Activated CD4-positive, alpha-beta memory T cell treated with anti-CD3 and anti-CD28 coated beads, Interleukin-2, amount 10 ng/mL, durations not matched to agents 7 days and 5 days (primary cell): ENCODE data around the gene MEAK7. TPM values are rescaled to one million over a fixed set of nuclear protein-coding genes. Genes with fewer than 3 reads are reported as not detected.
"Not testable (repeated sequence)": the region's sequence is repeated elsewhere in the genome, so short reads cannot be mapped to it uniquely, and the experiment has no call there.

ENCODE experiments used
- CTCF ChIA-PET: fragments of 350-600 bp; sonication (Branson Sonifier 250); formaldehyde crosslinking; loops from one replicate; lab custom pipeline; 2021; ENCODE audit warnings: antibody characterized with exemption, inconsistent platforms; lab: Charles Lee
- POLR2A ChIA-PET: fragments of 350-600 bp; sonication (Branson Sonifier 250); formaldehyde crosslinking; loops from one replicate; lab custom pipeline; 2021; ENCODE audit warnings: antibody characterized with exemption; lab: Charles Lee
- DNase-seq: peaks from one replicate; pipeline ENCODE4 v3.0.0-alpha.2; 2020
- H3K27ac Mint-ChIP-seq: one replicate; pipeline ENCODE4 v1.8.0; 2021; ENCODE audit warnings: mild to moderate bottlenecking, mixed read lengths
- H3K27me3 Mint-ChIP-seq: one replicate; pipeline ENCODE4 v1.8.0; 2021; ENCODE audit warnings: mixed read lengths
- H3K36me3 Mint-ChIP-seq: one replicate; pipeline ENCODE4 v1.8.0; 2021; ENCODE audit warnings: low read depth, mixed read lengths
- H3K4me1 Mint-ChIP-seq: one replicate; pipeline ENCODE4 v1.8.0; 2021; ENCODE audit warnings: mixed read lengths
- H3K4me3 Mint-ChIP-seq: one replicate; pipeline ENCODE4 v1.8.0; 2021; ENCODE audit warnings: mild to moderate bottlenecking, mixed read lengths
- H3K9me3 Mint-ChIP-seq: one replicate; pipeline ENCODE4 v1.8.0; 2021; ENCODE audit warnings: mixed read lengths
- total RNA-seq, 2 experiments: library from RNA; stranded (reverse); gene quantifications; one replicate each; pipeline ENCODE4 v1.2.3, GENCODE V29; 2021

The MEAK7 gene
- total RNA-seq, 2 experiments from 2014 or later, result 27.7 to 33.4 TPM

- H3K27me3 Mint-ChIP-seq, result no peaks in the 10 kb centered on the region
- no peaks in the 10 kb centered on the region for H3K9me3 Mint-ChIP-seq
- POLR2A ChIA-PET, result interaction anchor here (0.6 to 10.7 kb wide), 21 partner anchors 9 to 220 kb away, joined by 3 to 69 read pairs (median 6); partner anchors contain the start of genes COTL1 and MEAK7
- H3K4me1 Mint-ChIP-seq, result peaks cover 67% of the 10 kb centered on the region
- H3K36me3 Mint-ChIP-seq, result peaks cover 25% of the 10 kb centered on the region
- peak; percentile 89 for DNase-seq
- CTCF ChIA-PET, result interaction anchor here (0.6 to 4.7 kb wide), 9 partner anchors 8 to 434 kb away, joined by 3 to 26 read pairs (median 8); no protein-coding TSS in a partner anchor
- peak overlapping the region; percentile 82 for H3K27ac Mint-ChIP-seq
- peak overlapping the region; percentile 37 for H3K4me3 Mint-ChIP-seq
Measured at GRCh38 chr16:84518804-84519341, 14.4 kb upstream of the MEAK7 start.

DNA sequence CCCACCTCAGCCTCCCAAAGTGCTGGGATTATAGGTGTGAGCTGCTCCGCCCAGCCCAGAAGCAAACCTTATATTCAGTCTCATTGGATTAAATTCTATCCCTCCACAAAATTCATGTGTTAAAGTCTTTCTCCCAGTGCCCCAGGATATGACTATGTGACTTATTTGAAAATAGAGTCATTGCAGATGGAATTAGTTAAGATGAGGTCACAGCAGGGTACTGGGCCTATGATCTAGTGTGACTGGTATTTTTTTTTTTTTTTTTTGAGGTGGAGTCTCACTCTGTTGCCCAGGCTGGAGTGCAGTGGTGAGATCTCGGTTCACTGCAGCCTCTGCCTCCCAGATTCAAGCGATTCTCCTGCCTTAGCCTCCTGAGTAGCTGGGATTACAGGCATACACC, 13.8 kb upstream of the MEAK7 start:
- DNase-seq, H3K9me3 Mint-ChIP-seq, H3K27me3 Mint-ChIP-seq, H3K4me3 Mint-ChIP-seq: not testable (repeated sequence)
- Mint-ChIP-seq H3K27ac (peak overlapping the region; percentile 82), H3K4me1 (peaks cover 73% of the 10 kb centered on the region), H3K36me3 (peaks cover 29% of the 10 kb centered on the region)
- POLR2A ChIA-PET, result interaction anchor here (0.6 to 10.7 kb wide), 13 partner anchors 10 to 114 kb away, joined by 3 to 69 read pairs (median 18); partner anchors contain the start of genes COTL1 and MEAK7
- CTCF ChIA-PET, result interaction anchor here (0.6 to 4.7 kb wide), 8 partner anchors 11 to 433 kb away, joined by 3 to 26 read pairs (median 6); no protein-coding TSS in a partner anchor

DNA sequence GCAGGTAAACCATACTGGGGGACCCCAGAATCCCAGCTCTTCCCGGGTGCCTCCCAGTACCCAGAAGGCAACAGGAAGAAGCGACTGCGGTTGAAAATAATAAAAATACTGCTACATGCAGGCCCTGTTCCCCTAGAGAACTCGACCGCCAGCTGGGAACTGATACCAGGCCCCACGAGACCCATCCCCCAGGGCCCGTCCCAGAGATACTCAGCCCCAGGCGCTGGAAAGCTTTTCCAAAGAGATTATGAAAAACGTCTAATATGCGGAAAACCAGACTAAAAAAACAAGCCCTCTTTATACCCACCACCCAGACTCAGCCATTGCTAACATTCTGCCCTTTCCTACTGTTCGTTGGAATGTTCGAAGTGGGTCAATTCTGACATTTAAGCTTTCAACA, 12.9 kb upstream of the MEAK7 start:
- no peak for DNase-seq
- Mint-ChIP-seq H3K36me3 (peaks cover 29% of the 10 kb centered on the region), H3K4me1 (peaks cover 77% of the 10 kb centered on the region), H3K27me3 (no peaks in the 10 kb centered on the region), H3K27ac (peak overlapping the region; percentile 82), H3K4me3 (no peak overlapping the region), H3K9me3 (no peaks in the 10 kb centered on the region)
- ChIA-PET POLR2A (interaction anchor here (0.6 to 14.5 kb wide), 11 partner anchors 11 to 99 kb away, joined by 3 to 120 read pairs (median 19); partner anchors contain the start of genes COTL1 and MEAK7), CTCF (interaction anchor here (1.1 to 4.7 kb wide), 3 partner anchors 10 to 34 kb away, joined by 3 to 26 read pairs (median 20); no protein-coding TSS in a partner anchor)

DNA sequence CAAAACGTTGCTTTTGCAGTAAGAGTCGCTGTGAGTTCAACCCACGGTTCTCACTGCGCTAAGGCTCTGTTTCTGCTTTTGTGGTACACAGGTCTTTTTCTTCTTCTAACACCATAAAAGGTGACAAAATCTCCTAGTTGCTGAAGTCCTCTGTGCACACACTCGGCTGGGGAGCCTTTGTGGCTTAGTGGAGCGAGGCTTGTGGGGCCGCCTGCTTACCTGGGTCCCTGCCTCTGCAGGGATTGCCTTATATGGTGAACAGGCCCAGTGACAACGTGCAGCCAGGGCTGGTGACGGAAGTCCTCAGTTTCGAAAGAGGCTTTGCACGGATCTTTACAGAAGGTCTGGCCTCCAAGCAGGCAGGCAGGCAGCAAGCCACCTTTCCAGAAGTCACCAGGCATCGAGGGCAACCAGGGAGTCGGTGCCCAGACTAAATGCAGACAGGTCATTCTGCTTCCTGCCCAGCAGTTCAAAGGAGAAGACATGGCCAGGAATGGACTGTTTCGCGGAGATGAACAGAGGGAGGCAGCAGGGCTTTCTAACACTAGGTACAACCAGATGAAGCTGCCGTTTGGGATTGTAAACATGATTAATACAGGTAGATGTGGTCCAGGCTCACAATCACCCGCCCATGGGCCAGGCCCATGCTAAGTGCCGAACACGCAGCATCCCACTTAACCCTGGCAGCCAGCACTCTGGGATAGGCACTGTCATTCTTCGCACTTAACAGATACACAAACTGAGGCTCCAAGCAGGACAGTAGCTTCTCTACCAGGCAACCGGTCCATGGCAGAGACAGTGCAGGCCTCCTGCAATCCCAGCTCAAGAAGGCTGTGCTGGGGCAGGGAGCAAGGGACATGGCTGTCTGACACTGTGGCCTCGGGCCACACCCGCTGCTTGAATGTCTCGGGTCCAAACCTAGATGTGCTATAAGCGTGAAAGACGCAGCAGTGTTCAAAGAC, 10.7 kb upstream of the MEAK7 start:
- no peaks in the 10 kb centered on the region for H3K9me3 Mint-ChIP-seq
- no peaks in the 10 kb centered on the region for H3K27me3 Mint-ChIP-seq
- peak overlapping the region; percentile 99 for H3K27ac Mint-ChIP-seq
- ChIA-PET POLR2A (interaction anchor here (0.5 to 14.5 kb wide), 19 partner anchors 10 to 212 kb away, joined by 3 to 120 read pairs (median 4); partner anchors contain the start of genes COTL1 and MEAK7), CTCF (interaction anchor here (0.7 to 5.8 kb wide), 11 partner anchors 9 to 211 kb away, joined by 3 to 62 read pairs (median 3); no protein-coding TSS in a partner anchor)
- peak; percentile 94 for DNase-seq
- H3K4me1 Mint-ChIP-seq, result peaks cover 82% of the 10 kb centered on the region
- peak overlapping the region; percentile 59 for H3K4me3 Mint-ChIP-seq
- H3K36me3 Mint-ChIP-seq, result peaks cover 33% of the 10 kb centered on the region

GRCh38 chr16:84514295-84514873, 9.9 kb upstream of the MEAK7 start:
- DNase-seq, result no peak
- POLR2A ChIA-PET, result interaction anchor here (0.8 to 14.5 kb wide), 16 partner anchors 9 to 213 kb away, joined by 3 to 120 read pairs (median 7); partner anchors contain the start of genes COTL1 and MEAK7

GRCh38 chr16:84513666-84514065, 9.2 kb upstream of the MEAK7 start:
- Mint-ChIP-seq H3K4me1 (peaks cover 77% of the 10 kb centered on the region), H3K9me3 (no peaks in the 10 kb centered on the region), H3K36me3 (peaks cover 30% of the 10 kb centered on the region), H3K4me3 (peak overlapping the region; percentile 59), H3K27ac (peak overlapping the region; percentile 99), H3K27me3 (peaks cover 2% of the 10 kb centered on the region)
- ChIA-PET POLR2A (interaction anchor here (0.6 to 14.5 kb wide), 15 partner anchors 8 to 214 kb away, joined by 3 to 120 read pairs (median 9); partner anchors contain the start of genes COTL1 and MEAK7), CTCF (interaction anchor here (0.6 to 5.8 kb wide), 11 partner anchors 8 to 206 kb away, joined by 3 to 62 read pairs (median 4); no protein-coding TSS in a partner anchor)
- no peak for DNase-seq

More at GRCh38 chr16:84514295-84514873, 9.9 kb upstream of the MEAK7 start:
- CTCF ChIA-PET, result interaction anchor here (0.7 to 5.8 kb wide), 9 partner anchors 9 to 211 kb away, joined by 3 to 62 read pairs (median 6); no protein-coding TSS in a partner anchor
- peaks cover 77% of the 10 kb centered on the region for H3K4me1 Mint-ChIP-seq
- peak overlapping the region; percentile 99 for H3K27ac Mint-ChIP-seq
- peak overlapping the region; percentile 59 for H3K4me3 Mint-ChIP-seq
- H3K9me3 Mint-ChIP-seq, result no peaks in the 10 kb centered on the region
- peaks cover 29% of the 10 kb centered on the region for H3K36me3 Mint-ChIP-seq
- H3K27me3 Mint-ChIP-seq, result peaks cover 2% of the 10 kb centered on the region

GRCh38 chr16:84513123-84513522, 8.7 kb upstream of the MEAK7 start:
- Mint-ChIP-seq H3K4me3 (no peak overlapping the region), H3K36me3 (peaks cover 30% of the 10 kb centered on the region)

DNA sequence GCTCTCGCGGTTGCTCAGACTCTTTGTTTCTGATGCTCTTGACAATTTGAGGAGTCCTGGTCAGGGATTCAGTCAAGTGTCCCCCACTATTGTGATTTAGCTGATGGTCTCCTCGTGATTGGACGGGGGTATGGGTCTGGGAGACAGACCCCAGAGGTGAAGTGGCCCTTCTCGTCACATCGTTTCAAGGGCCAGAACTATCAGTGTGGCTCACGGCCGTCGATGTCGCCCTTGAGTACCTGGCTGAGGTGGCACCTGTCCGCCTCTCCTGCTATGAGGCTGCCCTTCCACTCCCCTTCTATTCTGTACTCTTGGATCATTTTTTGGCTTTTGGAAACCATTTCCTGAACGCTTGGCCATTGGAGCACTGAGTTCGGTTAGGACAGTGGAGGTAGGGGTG, 7.4 kb upstream of the MEAK7 start:
- Mint-ChIP-seq H3K4me1 (peaks cover 82% of the 10 kb centered on the region), H3K36me3 (peaks cover 30% of the 10 kb centered on the region), H3K27ac (peak overlapping the region; percentile 99), H3K4me3 (no peak overlapping the region), H3K27me3 (peaks cover 2% of the 10 kb centered on the region), H3K9me3 (no peaks in the 10 kb centered on the region)
- no peak for DNase-seq
- ChIA-PET POLR2A (interaction anchor here (1.1 to 14.5 kb wide), 7 partner anchors 8 to 105 kb away, joined by 3 to 120 read pairs (median 10); partner anchors contain the start of gene COTL1), CTCF (interaction anchor here (1.3 to 5.8 kb wide), 5 partner anchors 38 to 110 kb away, joined by 3 to 62 read pairs (median 17); no protein-coding TSS in a partner anchor)

More at GRCh38 chr16:84513123-84513522, 8.7 kb upstream of the MEAK7 start:
- ChIA-PET POLR2A (interaction anchor here (0.6 to 14.5 kb wide), 9 partner anchors 8 to 109 kb away, joined by 3 to 120 read pairs (median 28); partner anchors contain the start of genes COTL1 and MEAK7), CTCF (interaction anchor here (0.6 to 5.8 kb wide), 11 partner anchors 8 to 207 kb away, joined by 3 to 62 read pairs (median 4); no protein-coding TSS in a partner anchor)
- no peak for DNase-seq
- Mint-ChIP-seq H3K4me1 (peaks cover 78% of the 10 kb centered on the region), H3K27ac (peak overlapping the region; percentile 99), H3K27me3 (peaks cover 2% of the 10 kb centered on the region), H3K9me3 (no peaks in the 10 kb centered on the region)

DNA sequence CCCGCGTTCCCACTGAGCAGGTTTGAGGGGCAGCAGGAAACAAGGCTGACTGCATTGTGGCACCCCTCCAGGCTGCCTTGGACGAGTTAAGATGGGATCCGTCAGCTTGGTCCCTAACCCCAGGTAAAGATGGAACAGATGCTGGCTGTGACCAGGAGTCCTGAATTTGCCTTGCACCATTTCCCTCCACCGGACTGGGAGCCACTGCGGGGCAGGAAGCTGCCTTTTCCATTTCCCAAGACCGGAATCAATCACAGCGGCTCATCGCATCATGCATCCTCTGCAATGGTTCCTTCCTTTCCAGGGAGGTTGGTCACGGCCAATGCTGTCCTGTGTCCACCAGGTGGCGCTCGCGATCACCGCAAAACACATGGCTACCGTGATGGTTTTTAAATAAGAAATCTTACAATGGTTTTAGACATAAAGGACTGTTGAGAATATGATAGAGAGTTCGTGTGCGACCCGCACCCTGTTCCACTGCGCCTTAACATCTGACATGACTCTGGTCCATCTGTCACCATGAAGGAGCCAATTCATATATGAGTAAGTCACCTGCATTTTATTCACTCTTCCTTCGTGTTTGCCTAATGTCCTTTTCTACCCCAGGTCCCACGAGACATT, 6.8 kb upstream of the MEAK7 start:
- Mint-ChIP-seq H3K9me3 (no peaks in the 10 kb centered on the region), H3K27me3 (peaks cover 2% of the 10 kb centered on the region), H3K36me3 (peaks cover 25% of the 10 kb centered on the region), H3K4me1 (peaks cover 81% of the 10 kb centered on the region), H3K4me3 (no peak overlapping the region), H3K27ac (peak overlapping the region; percentile 99)
- CTCF ChIA-PET, result interaction anchor here (0.6 to 5.8 kb wide), 22 partner anchors 8 to 215 kb away, joined by 3 to 62 read pairs (median 5); no protein-coding TSS in a partner anchor
- peak; percentile 79 for DNase-seq
- POLR2A ChIA-PET, result interaction anchor here (0.5 to 14.5 kb wide), 9 partner anchors 9 to 105 kb away, joined by 3 to 120 read pairs (median 4); partner anchors contain the start of gene COTL1

- no peak overlapping the region for H3K27ac Mint-ChIP-seq
- ChIA-PET POLR2A (interaction anchor here (0.9 to 14.5 kb wide), 6 partner anchors 10 to 114 kb away, joined by 3 to 120 read pairs (median 4); no protein-coding TSS in a partner anchor), CTCF (interaction anchor here (1.1 to 5.8 kb wide), 15 partner anchors 7 to 393 kb away, joined by 3 to 62 read pairs (median 6); partner anchors contain the start of gene MBTPS1)
- no peak overlapping the region for H3K4me3 Mint-ChIP-seq
- H3K27me3 Mint-ChIP-seq, result peaks cover 2% of the 10 kb centered on the region
- no peaks in the 10 kb centered on the region for H3K9me3 Mint-ChIP-seq
- peaks cover 20% of the 10 kb centered on the region for H3K36me3 Mint-ChIP-seq
- H3K4me1 Mint-ChIP-seq, result peaks cover 84% of the 10 kb centered on the region
- DNase-seq, result no peak
Measured at GRCh38 chr16:84509032-84509950, 4.8 kb upstream of the MEAK7 start.
